Measurements from ENCODE around the gene CFAP74.
A peak's percentile ranks its signal among the peaks of the same experiment; 100 is the strongest.

Gene CFAP74

GRCh38 chr1:1941868-1942752 is 61.5 kb downstream of the CFAP74 start:
- H3K9ac ChIP-seq (ENCODE audit: low read length), result no peak overlapping the region
- H3K36me3 ChIP-seq (ENCODE audit: control insufficient read depth, insufficient read depth, low read length), result no peaks in the 10 kb centered on the region
- H2AK5ac ChIP-seq (ENCODE audit: low read length), result no peak overlapping the region
- no peak overlapping the region for H3K27ac ChIP-seq (ENCODE audit: low read depth, low read length)
- WGBS (ENCODE audit: extremely low coverage, insufficient coverage, low lambda C conversion rate), result no CpG with 5 or more reads among the region's 39 CpGs
- no peak overlapping the region for H3K23ac ChIP-seq (ENCODE audit: low read length)
- no peaks in the 10 kb centered on the region for H3K79me2 ChIP-seq (ENCODE audit: control insufficient read depth, insufficient read depth, low read length)
- H2BK120ac ChIP-seq (ENCODE audit: low read depth, low read length), result no peak overlapping the region
- no peak overlapping the region for H3K56ac ChIP-seq (ENCODE audit: low read length)
- H3K4ac ChIP-seq (ENCODE audit: low read depth, low read length), result no peak overlapping the region
- no peak overlapping the region for H3K4me3 ChIP-seq (ENCODE audit: low read length)
- no peaks in the 10 kb centered on the region for H3K79me1 ChIP-seq (ENCODE audit: low read length)
- no peak overlapping the region for H3K4me2 ChIP-seq (ENCODE audit: low read length)
- no peak overlapping the region for H2BK5ac ChIP-seq (ENCODE audit: low read length)
- H2BK15ac ChIP-seq (replicated peaks; ENCODE audit: low read depth), result no peak overlapping the region
- H4K5ac ChIP-seq (ENCODE audit: low read length), result no peak overlapping the region
- H3K4me1 ChIP-seq (ENCODE audit: control insufficient read depth, low read depth, low read length), result no peaks in the 10 kb centered on the region
- DNase-seq, result no peak
- no peak overlapping the region for H4K8ac ChIP-seq (ENCODE audit: low read depth, low read length)
- no peaks in the 10 kb centered on the region for H3K27me3 ChIP-seq (ENCODE audit: insufficient read depth, low read length, poor library complexity)
- H3K18ac ChIP-seq (ENCODE audit: low read length), result no peak overlapping the region

- Histone ChIP-seq H3K4ac (ENCODE audit: low read depth, low read length) (no peak overlapping the region), H3K9ac (ENCODE audit: low read length) (no peak overlapping the region), H2BK15ac (replicated peaks; ENCODE audit: low read depth) (no peak overlapping the region), H3K79me1 (ENCODE audit: low read length) (no peaks in the 10 kb centered on the region), H3K27me3 (ENCODE audit: insufficient read depth, low read length, poor library complexity) (no peaks in the 10 kb centered on the region), H3K4me2 (ENCODE audit: low read length) (no peak overlapping the region), H3K56ac (ENCODE audit: low read length) (no peak overlapping the region), H3K36me3 (ENCODE audit: control insufficient read depth, insufficient read depth, low read length) (no peaks in the 10 kb centered on the region), H2AK5ac (ENCODE audit: low read length) (no peak overlapping the region), H3K4me3 (ENCODE audit: low read length) (no peak overlapping the region), H4K8ac (ENCODE audit: low read depth, low read length) (no peak overlapping the region), H2BK120ac (ENCODE audit: low read depth, low read length) (no peak overlapping the region), H3K18ac (ENCODE audit: low read length) (no peak overlapping the region), H3K79me2 (ENCODE audit: control insufficient read depth, insufficient read depth, low read length) (no peaks in the 10 kb centered on the region), H2BK5ac (ENCODE audit: low read length) (no peak overlapping the region), H4K5ac (ENCODE audit: low read length) (no peak overlapping the region), H3K23ac (ENCODE audit: low read length) (no peak overlapping the region), H3K4me1 (ENCODE audit: control insufficient read depth, low read depth, low read length) (no peaks in the 10 kb centered on the region), H3K27ac (ENCODE audit: low read depth, low read length) (no peak overlapping the region)
- no CpG with 5 or more reads among the region's 19 CpGs for WGBS (ENCODE audit: extremely low coverage, insufficient coverage, low lambda C conversion rate)
- DNase-seq, result no peak
Observed at GRCh38 chr1:1941211-1941841, 62.3 kb downstream of the CFAP74 start.

GRCh38 chr1:1940123-1940425 is 63.5 kb downstream of the CFAP74 start:
- Histone ChIP-seq H3K4me3 (ENCODE audit: low read length) (no peak overlapping the region), H3K4me2 (ENCODE audit: low read length) (no peak overlapping the region), H2BK120ac (ENCODE audit: low read depth, low read length) (no peak overlapping the region), H4K5ac (ENCODE audit: low read length) (no peak overlapping the region), H3K79me2 (ENCODE audit: control insufficient read depth, insufficient read depth, low read length) (no peaks in the 10 kb centered on the region), H3K4me1 (ENCODE audit: control insufficient read depth, low read depth, low read length) (no peaks in the 10 kb centered on the region), H3K27me3 (ENCODE audit: insufficient read depth, low read length, poor library complexity) (no peaks in the 10 kb centered on the region), H3K27ac (ENCODE audit: low read depth, low read length) (no peak overlapping the region), H3K56ac (ENCODE audit: low read length) (no peak overlapping the region), H3K23ac (ENCODE audit: low read length) (no peak overlapping the region), H4K8ac (ENCODE audit: low read depth, low read length) (no peak overlapping the region), H2AK5ac (ENCODE audit: low read length) (no peak overlapping the region), H2BK15ac (replicated peaks; ENCODE audit: low read depth) (no peak overlapping the region), H3K4ac (ENCODE audit: low read depth, low read length) (no peak overlapping the region), H3K79me1 (ENCODE audit: low read length) (no peaks in the 10 kb centered on the region), H2BK5ac (ENCODE audit: low read length) (no peak overlapping the region), H3K9ac (ENCODE audit: low read length) (no peak overlapping the region), H3K18ac (ENCODE audit: low read length) (no peak overlapping the region), H3K36me3 (ENCODE audit: control insufficient read depth, insufficient read depth, low read length) (no peaks in the 10 kb centered on the region)
- WGBS (ENCODE audit: extremely low coverage, insufficient coverage, low lambda C conversion rate), result no CpG with 5 or more reads among the region's 12 CpGs
- DNase-seq, result no peak

- WGBS (ENCODE audit: extremely low coverage, insufficient coverage, low lambda C conversion rate), result no CpG with 5 or more reads among the region's 28 CpGs
- Histone ChIP-seq H3K79me2 (ENCODE audit: control insufficient read depth, insufficient read depth, low read length) (no peaks in the 10 kb centered on the region), H3K4me1 (ENCODE audit: control insufficient read depth, low read depth, low read length) (no peaks in the 10 kb centered on the region), H2BK5ac (ENCODE audit: low read length) (no peak overlapping the region), H4K8ac (ENCODE audit: low read depth, low read length) (no peak overlapping the region), H3K18ac (ENCODE audit: low read length) (no peak overlapping the region), H3K36me3 (ENCODE audit: control insufficient read depth, insufficient read depth, low read length) (no peaks in the 10 kb centered on the region), H4K5ac (ENCODE audit: low read length) (no peak overlapping the region), H2BK15ac (replicated peaks; ENCODE audit: low read depth) (no peak overlapping the region), H3K23ac (ENCODE audit: low read length) (no peak overlapping the region), H3K4me3 (ENCODE audit: low read length) (no peak overlapping the region), H3K4ac (ENCODE audit: low read depth, low read length) (no peak overlapping the region), H3K27ac (ENCODE audit: low read depth, low read length) (no peak overlapping the region), H3K9ac (ENCODE audit: low read length) (no peak overlapping the region), H3K79me1 (ENCODE audit: low read length) (no peaks in the 10 kb centered on the region), H3K27me3 (ENCODE audit: insufficient read depth, low read length, poor library complexity) (no peaks in the 10 kb centered on the region), H3K4me2 (ENCODE audit: low read length) (no peak overlapping the region), H2AK5ac (ENCODE audit: low read length) (no peak overlapping the region), H3K56ac (ENCODE audit: low read length) (no peak overlapping the region), H2BK120ac (ENCODE audit: low read depth, low read length) (no peak overlapping the region)
- no peak for DNase-seq
Observed at GRCh38 chr1:1939296-1940122, 64.1 kb downstream of the CFAP74 start.

DNA sequence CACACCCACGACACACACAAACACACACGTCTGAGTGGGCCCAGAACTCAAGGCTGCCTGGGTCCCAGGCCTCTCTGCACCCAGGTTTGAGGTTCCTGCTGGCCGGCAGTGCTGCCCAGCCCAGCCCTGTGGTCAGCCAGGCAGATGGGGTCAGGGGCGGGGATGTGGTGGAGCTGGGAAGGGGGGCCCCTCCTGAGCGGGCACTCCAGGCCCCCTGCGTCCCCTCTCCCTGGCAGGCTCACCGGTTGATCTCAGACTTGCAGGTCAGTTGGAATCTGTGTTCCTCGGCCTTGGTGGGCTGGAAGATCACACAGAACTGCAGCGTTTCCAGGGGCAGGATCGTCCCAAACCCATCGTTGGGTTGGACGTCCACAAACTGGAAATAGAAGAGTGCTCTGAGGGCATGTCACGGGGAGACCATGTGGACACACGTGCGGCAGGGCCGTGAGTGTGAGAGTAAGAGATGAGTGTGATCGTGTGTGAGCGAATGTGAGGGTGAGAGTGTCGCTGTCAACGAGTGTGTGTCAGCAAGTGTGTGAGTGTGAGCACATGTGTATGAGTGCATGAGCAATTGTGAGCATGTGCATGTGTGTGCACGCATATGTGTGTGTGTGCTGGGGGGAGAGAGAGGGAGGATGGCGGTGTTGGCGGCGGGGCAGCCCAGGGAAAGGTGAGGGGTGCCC is 64.8 kb downstream of the CFAP74 start:
- no peak overlapping the region for H3K4ac ChIP-seq (ENCODE audit: low read depth, low read length)
- no peak overlapping the region for H2BK120ac ChIP-seq (ENCODE audit: low read depth, low read length)
- no peak for DNase-seq
- H3K56ac ChIP-seq (ENCODE audit: low read length), result peak overlapping the region; percentile 7
- no peak overlapping the region for H3K4me2 ChIP-seq (ENCODE audit: low read length)
- no peak overlapping the region for H3K9ac ChIP-seq (ENCODE audit: low read length)
- H3K27me3 ChIP-seq (ENCODE audit: insufficient read depth, low read length, poor library complexity), result no peaks in the 10 kb centered on the region
- H3K36me3 ChIP-seq (ENCODE audit: control insufficient read depth, insufficient read depth, low read length), result no peaks in the 10 kb centered on the region
- no peaks in the 10 kb centered on the region for H3K79me1 ChIP-seq (ENCODE audit: low read length)
- no peak overlapping the region for H4K8ac ChIP-seq (ENCODE audit: low read depth, low read length)
- no peak overlapping the region for H3K18ac ChIP-seq (ENCODE audit: low read length)
- no peak overlapping the region for H2BK5ac ChIP-seq (ENCODE audit: low read length)
- H4K5ac ChIP-seq (ENCODE audit: low read length), result no peak overlapping the region
- H3K79me2 ChIP-seq (ENCODE audit: control insufficient read depth, insufficient read depth, low read length), result no peaks in the 10 kb centered on the region
- no peak overlapping the region for H3K23ac ChIP-seq (ENCODE audit: low read length)
- no peak overlapping the region for H2BK15ac ChIP-seq (replicated peaks; ENCODE audit: low read depth)
- no peak overlapping the region for H3K4me3 ChIP-seq (ENCODE audit: low read length)
- H2AK5ac ChIP-seq (ENCODE audit: low read length), result no peak overlapping the region
- no peaks in the 10 kb centered on the region for H3K4me1 ChIP-seq (ENCODE audit: control insufficient read depth, low read depth, low read length)
- no peak overlapping the region for H3K27ac ChIP-seq (ENCODE audit: low read depth, low read length)
- WGBS (ENCODE audit: extremely low coverage, insufficient coverage, low lambda C conversion rate), result no CpG with 5 or more reads among the region's 24 CpGs
